Activated CD8-positive, alpha-beta T cell treated with anti-CD3 and anti-CD28 coated beads for 36 hours (primary cell): ENCODE results near the gene SZRD1. TPM values are rescaled to one million over a fixed set of nuclear protein-coding genes. Genes with fewer than 3 reads are reported as not detected.

Source experiments
- ATAC-seq: fragments of 200-7000 bp; cut with Tn5 transposase; one replicate; pipeline ENCODE4 v1.10.0; 2021; ENCODE audit warnings: mild to moderate bottlenecking, moderate library complexity
- CTCF ChIA-PET: fragments of 350-600 bp; sonication (Branson Sonifier 250); formaldehyde crosslinking; loops from one replicate; lab custom pipeline; 2021; ENCODE audit warnings: antibody characterized with exemption; lab: Charles Lee
- POLR2A ChIA-PET: fragments of 350-600 bp; sonication (Branson Sonifier 250); formaldehyde crosslinking; loops from one replicate; lab custom pipeline; 2021; ENCODE audit warnings: antibody characterized with exemption; lab: Charles Lee
- DNase-seq: peaks from one replicate; pipeline ENCODE4 v3.0.0-alpha.2; 2020
- H3K27ac Mint-ChIP-seq: one replicate; pipeline ENCODE4 v1.8.0; 2021; ENCODE audit warnings: mild to moderate bottlenecking, mixed read lengths
- H3K27me3 Mint-ChIP-seq: one replicate; pipeline ENCODE4 v1.8.0; 2021; ENCODE audit warnings: mixed read lengths
- H3K36me3 Mint-ChIP-seq: one replicate; pipeline ENCODE4 v1.8.0; 2021; ENCODE audit warnings: low read depth, mixed read lengths
- H3K4me1 Mint-ChIP-seq: one replicate; pipeline ENCODE4 v1.8.0; 2021; ENCODE audit warnings: low read depth, mixed read lengths
- H3K4me3 Mint-ChIP-seq: one replicate; pipeline ENCODE4 v1.8.0; 2021; ENCODE audit warnings: mild to moderate bottlenecking, moderate library complexity, mixed read lengths
- H3K9me3 Mint-ChIP-seq: one replicate; pipeline ENCODE4 v1.8.0; 2021; ENCODE audit warnings: mixed read lengths
- CTCF ChIP-seq: fragments of 200-600 bp; IDR thresholded peaks from one replicate; pipeline ENCODE4 v1.8.0; 2022; ENCODE audit warnings: antibody characterized with exemption, mild to moderate bottlenecking
- intact Hi-C: fragments of 100-400 bp; cut with micrococcal nuclease; formaldehyde crosslinking; loops from one replicate; pipeline ENCODE4 v1.10.0; 2022
- total RNA-seq, 2 experiments: library from RNA; stranded (reverse); gene quantifications; one replicate each; pipeline ENCODE4 v1.2.3, GENCODE V29; 2021

Gene SZRD1
- total RNA-seq, 2 experiments from 2014 or later, result 175 to 177 TPM

GRCh38 chr1:16406868-16407267 lies 39.8 kb downstream of the SZRD1 start:
- DNase-seq (no peak), ATAC-seq (no peak)
- Mint-ChIP-seq H3K27me3 (no peaks in the 10 kb centered on the region), H3K4me1 (no peaks in the 10 kb centered on the region), H3K4me3 (no peak overlapping the region), H3K36me3 (no peaks in the 10 kb centered on the region), H3K27ac (no peak overlapping the region), H3K9me3 (no peaks in the 10 kb centered on the region)
- CTCF ChIA-PET, result no interaction called here
- POLR2A ChIA-PET, result interaction anchor here (0.5 to 1.1 kb wide), 2 partner anchors 8 to 11 kb away, joined by 4 read pairs; no protein-coding TSS in a partner anchor
- intact Hi-C loops, result no loop called here
- no peak for TF ChIP-seq CTCF

DNA sequence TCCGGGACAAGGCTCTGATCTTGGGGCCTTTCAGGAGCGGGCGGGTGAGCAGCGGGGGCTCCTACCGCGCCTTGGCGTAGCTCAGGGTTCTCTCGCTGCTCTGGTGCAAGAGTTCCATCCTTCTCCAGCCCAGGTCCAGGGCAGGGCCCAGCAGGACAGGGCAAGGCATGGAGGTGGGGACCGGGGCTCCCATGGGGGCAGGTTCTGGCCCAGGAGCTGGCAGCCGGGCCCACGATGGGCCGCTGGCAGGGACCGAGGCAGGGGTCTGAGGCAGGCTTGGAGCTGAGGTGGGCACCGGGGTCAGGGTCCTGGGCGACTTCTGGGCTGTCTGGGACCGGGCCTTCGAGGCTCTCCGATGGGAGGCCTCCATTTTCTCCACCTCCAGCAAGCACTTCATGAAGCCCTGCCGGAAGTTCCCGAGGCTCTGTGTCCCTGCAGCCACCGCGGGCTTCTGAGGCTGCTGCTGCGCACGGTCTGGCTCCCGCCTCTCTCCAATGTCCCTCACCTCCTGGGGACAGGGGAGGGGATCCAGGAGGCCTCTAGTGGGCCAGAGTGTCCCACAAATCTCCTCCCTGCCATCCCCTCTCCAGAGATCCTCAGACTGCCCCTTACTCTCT lies 42.6 kb downstream of the SZRD1 start:
- Mint-ChIP-seq H3K4me1 (no peaks in the 10 kb centered on the region), H3K9me3 (no peaks in the 10 kb centered on the region), H3K4me3 (no peak overlapping the region), H3K27me3 (no peaks in the 10 kb centered on the region), H3K36me3 (no peaks in the 10 kb centered on the region), H3K27ac (no peak overlapping the region)
- no peak for ATAC-seq
- no peak for TF ChIP-seq CTCF
- intact Hi-C loops, result no loop called here
- POLR2A ChIA-PET, result no interaction called here
- CTCF ChIA-PET, result no interaction called here
- DNase-seq, result no peak

DNA sequence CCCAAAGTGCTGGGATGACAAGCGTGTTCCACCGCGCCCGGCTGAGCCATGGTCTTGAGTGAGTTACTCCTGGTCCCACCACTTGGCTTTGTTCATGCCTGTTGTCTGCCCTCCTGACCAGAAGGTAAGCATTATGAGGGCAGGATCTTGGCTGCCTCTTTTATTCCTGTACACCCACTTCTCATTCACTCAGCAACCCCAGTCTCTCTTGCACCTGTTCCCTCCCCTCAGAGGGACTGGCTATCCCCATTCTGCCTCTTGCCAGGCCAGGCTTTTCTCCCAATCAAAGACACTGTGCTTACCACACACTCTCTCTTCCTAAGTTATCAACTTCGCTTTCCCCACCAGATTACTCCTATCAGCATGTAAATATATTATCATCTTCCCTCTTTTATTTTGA lies 43.8 kb downstream of the SZRD1 start:
- no peaks in the 10 kb centered on the region for H3K36me3 Mint-ChIP-seq
- no peak overlapping the region for H3K4me3 Mint-ChIP-seq
- H3K27me3 Mint-ChIP-seq, result no peaks in the 10 kb centered on the region
- no peak for ATAC-seq
- H3K27ac Mint-ChIP-seq, result no peak overlapping the region
- POLR2A ChIA-PET, result no interaction called here
- intact Hi-C loops, result no loop called here
- H3K9me3 Mint-ChIP-seq, result no peaks in the 10 kb centered on the region
- CTCF ChIA-PET, result no interaction called here
- TF ChIP-seq CTCF, result no peak
- no peaks in the 10 kb centered on the region for H3K4me1 Mint-ChIP-seq
- no peak for DNase-seq

DNA sequence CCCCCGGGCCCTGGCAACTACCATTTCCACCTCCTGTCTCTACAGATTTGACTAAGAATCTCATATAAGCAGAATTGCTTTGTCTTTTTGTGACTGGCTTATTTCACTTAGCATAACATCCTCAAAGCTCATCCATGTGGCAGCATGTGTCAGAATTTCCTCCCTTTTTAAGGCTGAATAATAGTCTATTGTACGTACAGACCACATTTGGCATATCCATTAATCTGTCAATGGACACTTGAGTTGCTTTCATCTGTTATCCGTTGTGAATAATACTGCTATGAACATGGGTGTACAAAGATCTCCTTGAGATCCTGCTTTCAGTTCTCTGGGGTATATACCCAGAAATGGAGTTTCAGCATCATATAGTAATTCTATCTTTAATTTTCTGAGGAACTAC lies 46.1 kb downstream of the SZRD1 start:
- ChIA-PET POLR2A (no interaction called here), CTCF (interaction anchor here (1.1 kb wide), 1 partner anchor 14 kb away, joined by 3 read pairs; no protein-coding TSS in a partner anchor)
- H3K4me1 Mint-ChIP-seq, result peaks cover 3% of the 10 kb centered on the region
- intact Hi-C loops, result no loop called here
- no peak overlapping the region for H3K4me3 Mint-ChIP-seq
- no peaks in the 10 kb centered on the region for H3K9me3 Mint-ChIP-seq
- no peak for TF ChIP-seq CTCF
- H3K27ac Mint-ChIP-seq, result no peak overlapping the region
- H3K27me3 Mint-ChIP-seq, result no peaks in the 10 kb centered on the region
- ATAC-seq (no peak), DNase-seq (no peak)
- H3K36me3 Mint-ChIP-seq, result no peaks in the 10 kb centered on the region

DNA sequence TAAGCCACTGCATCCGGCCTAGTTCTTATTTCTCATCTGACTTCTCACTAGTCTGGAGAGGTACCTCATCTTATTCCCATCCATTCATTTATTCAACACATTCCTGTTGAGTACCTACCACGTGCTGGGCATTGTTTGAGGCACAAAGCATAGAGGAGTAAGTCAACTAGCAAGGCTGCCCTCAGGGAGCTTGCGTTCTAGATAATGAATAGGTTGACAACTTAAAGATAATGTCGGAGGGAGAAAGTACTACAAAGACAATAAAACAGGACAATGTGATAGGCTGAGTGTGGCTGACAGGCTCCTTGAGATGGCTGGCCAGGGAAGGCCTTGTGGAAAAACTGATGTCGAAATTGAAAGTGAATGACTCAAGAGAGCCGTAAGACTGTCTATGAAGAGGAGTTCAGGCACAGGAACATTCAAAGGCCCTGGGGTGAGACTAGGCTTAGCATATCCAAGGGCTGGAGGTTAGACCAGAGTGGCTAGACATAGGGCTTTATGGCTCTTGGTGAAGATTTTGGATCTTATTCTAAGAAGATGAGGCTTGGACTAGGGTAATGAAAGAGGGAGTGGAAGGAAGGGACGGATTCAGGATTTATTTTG lies 51.9 kb downstream of the SZRD1 start:
- H3K4me3 Mint-ChIP-seq, result no peak overlapping the region
- intact Hi-C loops, result no loop called here

More for the DNA sequence above, 51.9 kb downstream of the SZRD1 start:
- no peak for ATAC-seq
- peaks cover 33% of the 10 kb centered on the region for H3K4me1 Mint-ChIP-seq
- no peaks in the 10 kb centered on the region for H3K36me3 Mint-ChIP-seq
- H3K27me3 Mint-ChIP-seq, result no peaks in the 10 kb centered on the region
- H3K9me3 Mint-ChIP-seq, result peaks cover 3% of the 10 kb centered on the region
- no peak for TF ChIP-seq CTCF
- DNase-seq, result peak; percentile 45
- POLR2A ChIA-PET, result interaction anchor here (2.1 kb wide), 1 partner anchor 26 kb away, joined by 5 read pairs; no protein-coding TSS in a partner anchor
- CTCF ChIA-PET, result interaction anchor here (4.0 kb wide), 1 partner anchor 22 kb away, joined by 20 read pairs; the partner anchor contains the start of gene NECAP2
- peak overlapping the region; percentile 77 for H3K27ac Mint-ChIP-seq
